GM20431 (cell line): ENCODE measurements around the gene DUOX1.

Experiments
- in situ Hi-C: fragments of 300-500 bp; cut with MseI, MboI; formaldehyde crosslinking; loops from one replicate; pipeline ENCODE4 v1.15.0; 2020; ENCODE audit warnings: low sequenced_read_pairs; ENCODE audit not compliant: unreplicated experiment

Gene DUOX1

GRCh38 chr15:45139770-45140169 lies 10.0 kb downstream of the DUOX1 start:
- in situ Hi-C loops = no loop called here

GRCh38 chr15:45140557-45141250 lies 10.9 kb downstream of the DUOX1 start:
- in situ Hi-C loops = no loop called here

GRCh38 chr15:45141386-45141785 lies 11.6 kb downstream of the DUOX1 start:
- in situ Hi-C loops = no loop called here

- in situ Hi-C loops = no loop called here
Observed at GRCh38 chr15:45143056-45143455, 13.3 kb downstream of the DUOX1 start.

- in situ Hi-C loops = no loop called here
Observed at GRCh38 chr15:45143946-45144345, 14.2 kb downstream of the DUOX1 start.

GRCh38 chr15:45144775-45145174 lies 15.0 kb downstream of the DUOX1 start:
- in situ Hi-C loops = no loop called here

DNA sequence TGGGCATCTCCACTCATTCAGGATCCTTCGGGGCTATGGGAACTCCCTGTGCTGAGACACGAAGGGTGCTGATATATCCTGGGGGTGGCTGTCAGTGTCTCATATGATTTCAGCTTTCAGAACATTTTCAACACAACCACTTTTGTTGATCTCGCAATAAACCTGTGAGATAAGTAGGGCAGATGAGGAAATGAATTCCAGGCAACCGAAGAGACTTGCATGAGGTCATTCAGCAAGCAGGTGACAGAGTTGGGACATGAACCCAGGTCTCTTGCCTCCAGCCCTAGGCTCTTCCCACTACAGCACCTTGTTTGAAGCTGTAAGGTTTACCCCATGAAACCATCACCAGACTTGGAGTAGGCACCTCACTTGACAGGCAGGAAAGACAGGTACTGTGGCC lies 16.6 kb downstream of the DUOX1 start:
- in situ Hi-C loops = no loop called here

DNA sequence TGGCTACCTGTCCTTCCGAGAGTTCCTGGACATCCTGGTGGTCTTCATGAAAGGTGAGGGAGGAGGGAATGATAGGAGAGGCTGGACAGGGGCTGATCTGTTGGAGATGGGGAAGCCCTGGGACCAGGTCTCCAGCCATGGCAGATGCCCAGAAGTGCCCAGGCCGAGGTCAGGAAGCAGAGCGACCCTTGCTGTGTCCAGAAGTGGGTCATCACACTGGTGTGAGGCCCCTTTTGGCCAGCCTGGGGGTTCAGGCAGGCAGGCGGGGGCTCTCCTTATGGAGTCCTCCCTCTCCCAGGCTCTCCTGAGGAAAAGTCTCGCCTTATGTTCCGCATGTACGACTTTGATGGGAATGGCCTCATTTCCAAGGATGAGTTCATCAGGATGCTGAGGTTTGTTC lies 17.8 kb downstream of the DUOX1 start:
- in situ Hi-C loops = no loop called here

DNA sequence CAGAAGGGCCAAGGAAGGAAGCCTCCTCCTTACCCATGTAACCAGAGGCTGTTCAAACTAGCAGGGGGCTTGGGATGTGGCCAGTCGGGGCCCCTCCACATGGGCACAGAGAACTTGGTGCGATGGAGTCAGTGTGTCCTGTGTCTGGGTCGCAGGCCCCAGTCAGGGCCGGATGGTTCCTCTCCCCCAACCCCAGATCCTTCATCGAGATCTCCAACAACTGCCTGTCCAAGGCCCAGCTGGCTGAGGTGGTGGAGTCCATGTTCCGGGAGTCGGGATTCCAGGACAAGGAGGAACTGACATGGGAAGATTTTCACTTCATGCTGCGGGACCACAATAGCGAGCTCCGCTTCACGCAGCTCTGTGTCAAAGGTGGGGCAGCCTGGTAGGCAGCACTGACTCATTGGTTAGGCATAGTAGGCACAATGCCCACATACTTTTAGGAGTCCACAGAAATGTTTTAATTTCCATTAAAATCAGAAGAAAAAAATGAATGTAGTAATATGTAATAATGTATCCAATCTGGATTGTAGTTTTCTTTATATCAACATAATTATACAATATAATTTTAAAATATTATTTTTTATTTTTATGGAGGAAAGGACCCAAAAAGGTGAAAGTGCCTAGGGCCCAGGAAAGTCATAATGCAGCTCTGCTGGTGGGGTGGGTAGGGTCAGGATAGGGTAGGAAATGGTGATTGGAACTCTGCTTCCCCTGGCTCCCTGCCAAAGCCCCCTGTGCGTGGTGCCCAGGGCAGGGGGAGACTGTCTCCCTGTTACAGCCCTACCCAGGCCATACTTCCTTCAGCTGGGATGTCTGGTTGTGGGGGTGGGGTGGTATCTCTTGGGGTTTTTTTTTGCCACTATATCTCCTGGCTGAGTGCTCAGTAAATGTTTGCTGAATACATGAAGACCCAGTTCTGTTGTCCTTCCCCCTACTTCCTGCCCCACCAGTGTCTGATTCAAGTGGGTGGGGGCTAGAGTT lies 18.6 kb downstream of the DUOX1 start:
- in situ Hi-C loops = no loop called here

GRCh38 chr15:45149060-45149459 lies 19.3 kb downstream of the DUOX1 start:
- in situ Hi-C loops = no loop called here

DNA sequence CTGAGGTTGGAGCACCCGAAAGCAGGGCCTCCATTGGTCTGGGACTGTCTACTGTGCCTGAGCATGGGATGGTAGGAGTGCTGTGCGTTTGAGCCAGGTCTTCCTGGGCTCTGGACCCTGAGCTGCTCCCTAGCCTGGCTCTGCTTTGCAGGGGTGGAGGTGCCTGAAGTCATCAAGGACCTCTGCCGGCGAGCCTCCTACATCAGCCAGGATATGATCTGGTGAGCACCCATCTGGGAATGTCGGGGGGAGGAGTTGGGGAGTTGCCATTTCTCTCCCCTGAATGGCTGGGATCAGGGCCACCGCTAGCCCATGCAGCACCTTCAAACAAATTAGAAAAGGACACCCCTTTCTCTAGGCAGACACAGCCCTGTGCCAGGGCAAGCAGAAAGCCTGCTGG lies 20.7 kb downstream of the DUOX1 start:
- in situ Hi-C loops = no loop called here

DNA sequence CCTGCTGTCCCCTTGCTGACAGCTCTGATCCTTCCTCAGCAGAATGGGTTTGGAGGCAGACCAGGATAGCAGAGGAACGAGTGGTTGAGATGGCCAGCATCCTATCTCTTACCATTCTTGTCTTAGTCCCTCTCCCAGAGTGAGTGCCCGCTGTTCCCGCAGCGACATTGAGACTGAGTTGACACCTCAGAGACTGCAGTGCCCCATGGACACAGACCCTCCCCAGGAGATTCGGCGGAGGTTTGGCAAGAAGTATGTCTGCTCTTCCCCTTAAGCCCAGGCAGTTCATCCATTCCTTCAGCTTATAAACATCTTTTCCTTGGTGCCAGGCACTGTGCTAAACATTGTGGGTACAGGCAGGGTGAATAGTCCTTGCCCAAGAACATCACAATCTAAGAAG lies 21.2 kb downstream of the DUOX1 start:
- in situ Hi-C loops = no loop called here

GRCh38 chr15:45151998-45152828 lies 22.4 kb downstream of the DUOX1 start:
- in situ Hi-C loops = no loop called here

- in situ Hi-C loops = no loop called here
Observed at GRCh38 chr15:45155739-45156138, 25.9 kb downstream of the DUOX1 start.

DNA sequence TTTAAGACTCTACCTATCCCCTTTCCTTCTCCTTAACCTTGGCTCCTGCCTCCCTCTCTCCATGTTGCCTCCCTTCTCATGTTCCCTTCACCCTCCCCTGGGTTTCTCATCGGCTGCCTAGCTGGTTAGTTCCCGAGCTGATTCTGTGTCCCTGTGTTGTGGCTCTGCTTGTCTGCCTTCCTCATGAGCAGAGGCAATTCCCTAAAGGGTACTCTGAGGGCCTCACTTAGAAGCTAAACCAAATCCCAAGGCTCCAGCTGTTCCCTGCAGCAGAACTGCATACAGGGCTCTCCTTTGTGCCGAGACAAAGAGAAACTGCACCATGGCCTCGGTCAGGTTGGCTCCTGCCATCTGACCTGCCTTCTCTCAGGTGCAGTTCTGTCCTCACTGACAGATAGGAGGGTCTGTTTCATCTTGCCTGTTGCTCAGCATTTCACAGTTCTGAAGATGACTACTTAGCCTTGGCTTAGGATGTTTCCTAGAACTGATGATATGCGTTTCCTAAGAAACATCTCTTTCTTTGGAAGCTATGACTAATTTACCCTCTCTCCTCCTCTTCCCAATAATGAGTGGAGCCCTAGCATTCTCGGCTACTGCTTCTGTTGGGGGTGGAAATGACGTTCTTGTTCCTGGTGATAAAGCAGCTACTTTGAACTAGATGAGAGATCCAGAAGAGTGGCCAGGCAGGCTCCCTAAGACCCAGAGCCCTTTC lies 27.1 kb downstream of the DUOX1 start:
- in situ Hi-C loops = no loop called here

GRCh38 chr15:45157974-45158373 lies 28.2 kb downstream of the DUOX1 start:
- in situ Hi-C loops = no loop called here

DNA sequence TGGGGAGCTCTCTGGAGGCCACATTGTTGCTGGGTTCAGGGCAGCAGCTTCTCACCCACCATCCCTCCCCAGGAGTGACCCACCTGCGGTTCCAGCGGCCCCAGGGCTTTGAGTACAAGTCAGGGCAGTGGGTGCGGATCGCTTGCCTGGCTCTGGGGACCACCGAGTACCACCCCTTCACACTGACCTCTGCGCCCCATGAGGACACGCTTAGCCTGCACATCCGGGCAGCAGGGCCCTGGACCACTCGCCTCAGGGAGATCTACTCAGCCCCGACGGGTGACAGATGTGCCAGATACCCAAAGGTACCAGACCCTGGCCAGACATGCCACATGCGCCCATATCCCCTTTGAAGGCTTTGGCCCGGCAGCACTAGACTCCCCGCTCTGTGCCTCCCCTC lies 31.9 kb downstream of the DUOX1 start:
- in situ Hi-C loops = no loop called here

DNA sequence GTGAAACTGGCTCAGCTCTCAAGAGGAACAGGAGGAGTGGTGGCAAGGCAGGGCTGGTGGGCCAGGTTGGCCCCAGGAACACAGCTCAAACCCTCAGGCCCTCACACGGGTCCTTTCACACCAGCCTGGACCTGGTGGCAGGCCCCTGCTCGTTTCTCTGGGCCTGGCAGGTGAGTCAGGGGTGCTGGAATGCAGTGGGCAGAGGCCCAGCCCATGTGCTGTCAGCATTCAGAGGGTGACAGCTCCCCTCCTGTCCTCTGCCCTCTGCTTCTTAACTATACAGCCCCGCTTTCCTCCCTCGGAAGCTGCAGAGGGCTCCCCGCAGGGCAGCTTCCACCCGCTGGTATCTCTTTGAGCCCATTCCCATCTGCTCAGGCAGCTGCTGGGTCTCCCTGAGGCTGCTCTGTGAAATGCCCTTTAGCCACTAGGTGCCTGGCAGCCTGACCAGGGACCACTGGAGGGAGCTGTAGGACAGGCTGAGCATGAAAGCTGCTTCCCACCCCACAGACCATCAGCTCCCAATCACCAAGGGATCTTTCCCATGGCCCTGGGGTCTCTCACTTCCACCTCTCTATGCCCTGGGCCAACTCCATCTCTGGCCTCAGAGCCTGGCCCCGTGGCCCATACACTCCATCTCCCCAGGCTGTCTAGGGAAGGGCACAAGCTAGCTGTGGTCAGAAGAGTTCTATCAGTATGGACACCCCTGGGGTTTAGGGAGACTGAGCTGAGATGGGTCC lies 33.1 kb downstream of the DUOX1 start:
- in situ Hi-C loops = no loop called here

GRCh38 chr15:45163508-45163856 lies 33.7 kb downstream of the DUOX1 start:
- in situ Hi-C loops = no loop called here
